ENCODE results near the gene GOSR2.
A peak's percentile ranks its signal among the peaks of the same experiment; 100 is the strongest.
"Not testable (repeated sequence)": the region's sequence is repeated elsewhere in the genome, so short reads cannot be mapped to it uniquely, and the experiment has no call there.

Gene GOSR2

DNA sequence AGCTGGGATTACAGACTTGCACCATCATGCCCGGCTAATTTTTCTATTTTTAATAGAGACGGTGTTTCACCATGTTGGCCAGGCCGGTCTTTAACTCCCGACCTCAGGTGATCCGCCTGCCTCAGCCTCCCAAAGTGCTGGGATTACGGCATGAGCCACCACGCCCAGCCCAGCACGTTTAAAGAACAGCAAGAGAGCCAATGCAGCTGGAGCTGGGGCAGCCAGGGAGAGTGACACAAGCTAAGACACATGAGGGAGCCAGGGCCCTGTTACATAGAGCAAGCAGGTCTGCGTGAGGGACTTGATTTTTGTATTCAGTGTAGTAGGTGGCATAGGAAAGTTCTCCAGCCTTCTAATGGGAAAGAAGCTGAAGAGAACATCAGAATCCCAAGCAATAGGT lies 21.7 kb upstream of the GOSR2 start:
- no peaks in the 10 kb centered on the region for H3K9me3 Mint-ChIP-seq
- no peaks in the 10 kb centered on the region for H3K36me3 Mint-ChIP-seq (ENCODE audit: low read depth)
- peaks cover 2% of the 10 kb centered on the region for H3K27me3 Mint-ChIP-seq (ENCODE audit: low read depth)
- no peak for DNase-seq (ENCODE audit: low spot score)
- H3K4me3 Mint-ChIP-seq = no peak overlapping the region
- H3K27ac Mint-ChIP-seq = no peak overlapping the region
- peaks cover 3% of the 10 kb centered on the region for H3K4me1 Mint-ChIP-seq (ENCODE audit: low read depth)

DNA sequence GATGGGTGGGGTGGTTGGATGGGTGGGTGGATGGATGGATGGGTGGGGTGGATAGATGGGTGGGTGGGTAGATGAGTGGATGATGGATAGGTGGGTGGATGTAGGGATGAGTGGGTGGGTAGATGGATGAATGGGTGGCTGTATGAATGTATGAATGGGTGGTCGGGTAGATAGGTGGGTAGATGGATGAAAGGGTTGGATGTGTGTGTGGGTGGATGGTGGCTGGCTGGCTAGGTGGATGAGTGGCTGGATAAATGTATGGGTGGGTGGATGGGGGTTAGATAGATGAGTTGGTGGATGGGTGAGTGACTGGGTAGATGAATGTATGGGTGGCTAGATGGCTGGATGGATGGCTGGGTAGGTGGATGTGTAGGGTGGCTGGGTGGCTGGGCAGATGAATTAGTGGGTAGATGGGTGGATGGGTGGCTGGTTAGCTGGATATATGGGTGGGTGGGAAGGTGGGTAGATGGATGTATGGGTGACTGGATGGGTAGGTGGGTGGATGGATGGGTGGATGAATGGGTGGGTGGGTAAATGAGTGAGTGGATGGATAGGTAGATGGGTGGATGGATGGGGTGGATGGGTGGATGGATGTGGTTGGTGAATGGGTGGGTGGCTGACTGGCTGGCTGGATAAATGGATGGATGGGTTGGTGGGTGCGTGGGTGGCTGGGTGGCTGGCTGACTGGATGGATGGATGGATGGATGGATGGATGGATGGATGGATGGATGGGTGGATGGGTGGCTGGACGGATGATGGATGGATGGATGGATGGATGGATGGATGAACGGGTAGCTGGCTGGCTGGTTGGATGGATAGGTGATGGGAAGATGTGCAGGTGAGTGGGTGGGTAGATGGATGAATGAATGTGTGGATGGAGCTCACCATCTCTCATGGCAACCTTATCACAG lies 18.9 kb upstream of the GOSR2 start:
- peaks cover 3% of the 10 kb centered on the region for H3K4me1 Mint-ChIP-seq (ENCODE audit: low read depth)
- DNase-seq (ENCODE audit: low spot score) = no peak
- H3K27ac Mint-ChIP-seq = no peak overlapping the region
- no peaks in the 10 kb centered on the region for H3K9me3 Mint-ChIP-seq
- no peaks in the 10 kb centered on the region for H3K36me3 Mint-ChIP-seq (ENCODE audit: low read depth)
- H3K4me3 Mint-ChIP-seq = no peak overlapping the region
- peaks cover 2% of the 10 kb centered on the region for H3K27me3 Mint-ChIP-seq (ENCODE audit: low read depth)

DNA sequence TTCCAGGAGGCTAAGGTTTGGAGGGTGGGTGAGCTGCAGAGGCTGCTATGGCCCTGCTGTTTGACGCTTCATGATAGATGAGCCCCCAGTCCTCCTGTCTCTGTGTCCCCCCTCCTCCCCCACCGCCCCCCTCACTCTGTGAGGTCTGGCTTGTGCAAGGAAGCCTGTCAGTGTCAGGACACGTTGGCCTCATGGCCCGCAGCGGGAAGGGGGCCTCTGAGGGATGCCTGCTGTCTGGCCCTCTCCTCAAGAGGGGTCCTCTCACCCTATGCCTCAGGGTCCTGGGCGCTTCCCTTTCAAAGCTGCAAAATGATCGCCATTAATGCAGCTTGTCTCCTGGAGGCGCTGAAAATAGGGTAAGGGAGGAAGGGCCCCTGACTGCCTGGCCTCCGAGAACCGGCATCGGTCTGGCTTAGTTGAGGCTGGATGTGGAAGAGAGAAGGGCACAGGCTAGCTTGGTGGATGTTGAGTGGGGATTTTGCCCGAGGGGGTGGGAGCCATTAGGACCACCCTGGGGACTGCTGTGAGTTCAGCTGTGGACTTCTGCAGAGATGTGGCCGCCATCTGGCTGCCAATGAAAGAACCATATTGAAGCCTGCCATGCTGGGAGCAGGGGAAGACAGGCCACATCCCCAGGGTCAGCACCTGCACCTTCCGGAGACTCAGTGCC lies 14.8 kb upstream of the GOSR2 start:
- DNase-seq (ENCODE audit: low spot score) = no peak
- H3K4me1 Mint-ChIP-seq (ENCODE audit: low read depth) = peaks cover 3% of the 10 kb centered on the region
- H3K9me3 Mint-ChIP-seq = no peaks in the 10 kb centered on the region
- no peak overlapping the region for H3K4me3 Mint-ChIP-seq
- H3K36me3 Mint-ChIP-seq (ENCODE audit: low read depth) = no peaks in the 10 kb centered on the region
- H3K27ac Mint-ChIP-seq = no peak overlapping the region
- H3K27me3 Mint-ChIP-seq (ENCODE audit: low read depth) = peaks cover 5% of the 10 kb centered on the region

DNA sequence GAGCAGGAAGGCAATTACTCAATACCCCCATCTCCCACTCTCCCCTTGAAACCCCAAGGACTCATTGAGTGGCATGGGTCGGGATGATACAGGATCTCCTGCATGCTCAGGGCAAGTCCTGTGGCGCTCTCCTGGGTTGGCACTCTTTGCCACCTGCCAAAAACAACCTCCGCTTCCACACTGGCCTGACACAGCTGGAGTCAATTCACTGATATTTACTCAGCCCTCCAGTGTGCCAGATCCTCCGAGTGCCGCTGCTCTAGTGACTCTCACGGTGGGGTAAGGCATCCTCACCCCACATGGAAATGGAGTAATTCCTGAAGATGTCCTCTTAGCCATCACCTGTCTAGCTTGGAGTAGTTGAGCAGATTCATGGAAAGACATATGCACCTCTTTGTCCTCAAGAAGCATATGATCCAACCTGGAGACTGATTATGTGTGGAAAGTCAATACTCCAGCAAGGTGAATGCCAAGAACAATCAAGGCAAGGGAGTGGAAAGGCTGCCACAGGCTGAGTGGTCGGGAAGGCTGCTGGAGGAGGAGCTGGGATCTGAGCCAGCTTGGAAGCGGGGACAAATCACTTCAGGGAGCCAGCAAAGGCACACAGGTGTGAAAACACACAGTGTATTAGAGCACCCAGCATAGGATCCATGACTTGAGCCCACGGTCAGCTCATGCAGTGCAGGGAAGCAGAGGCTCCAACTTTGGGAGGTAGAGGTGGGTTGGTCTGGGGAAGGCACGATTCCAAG lies 12.6 kb upstream of the GOSR2 start:
- no peak for DNase-seq (ENCODE audit: low spot score)
- H3K4me3 Mint-ChIP-seq = no peak overlapping the region
- H3K36me3 Mint-ChIP-seq (ENCODE audit: low read depth) = no peaks in the 10 kb centered on the region
- H3K4me1 Mint-ChIP-seq (ENCODE audit: low read depth) = peaks cover 3% of the 10 kb centered on the region
- peaks cover 5% of the 10 kb centered on the region for H3K27me3 Mint-ChIP-seq (ENCODE audit: low read depth)
- H3K9me3 Mint-ChIP-seq = no peaks in the 10 kb centered on the region
- H3K27ac Mint-ChIP-seq = no peak overlapping the region

DNA sequence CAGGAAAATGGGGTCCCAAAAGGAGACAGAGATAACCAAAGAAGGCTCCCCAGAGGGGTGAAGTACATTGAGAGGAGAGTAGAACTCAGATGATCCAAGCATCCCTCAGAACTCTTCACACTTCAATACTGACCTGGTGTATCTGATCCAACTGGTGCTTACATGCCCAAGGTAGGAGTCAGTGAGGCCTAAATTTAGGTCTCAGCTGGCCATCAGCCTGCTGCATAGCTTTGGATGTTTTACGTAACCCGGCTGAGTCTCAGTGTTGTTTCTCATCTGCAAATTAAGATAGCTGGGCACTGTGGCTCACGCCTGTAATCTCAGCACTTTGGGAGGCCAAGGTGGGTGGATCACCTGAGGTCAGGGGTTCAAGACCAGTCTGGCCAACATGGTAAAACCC lies 11.6 kb upstream of the GOSR2 start:
- DNase-seq (ENCODE audit: low spot score) = no peak
- H3K4me1 Mint-ChIP-seq (ENCODE audit: low read depth) = no peaks in the 10 kb centered on the region
- H3K4me3 Mint-ChIP-seq = no peak overlapping the region
- H3K27me3 Mint-ChIP-seq (ENCODE audit: low read depth) = peaks cover 2% of the 10 kb centered on the region
- no peak overlapping the region for H3K27ac Mint-ChIP-seq
- no peaks in the 10 kb centered on the region for H3K36me3 Mint-ChIP-seq (ENCODE audit: low read depth)
- H3K9me3 Mint-ChIP-seq = no peaks in the 10 kb centered on the region

DNA sequence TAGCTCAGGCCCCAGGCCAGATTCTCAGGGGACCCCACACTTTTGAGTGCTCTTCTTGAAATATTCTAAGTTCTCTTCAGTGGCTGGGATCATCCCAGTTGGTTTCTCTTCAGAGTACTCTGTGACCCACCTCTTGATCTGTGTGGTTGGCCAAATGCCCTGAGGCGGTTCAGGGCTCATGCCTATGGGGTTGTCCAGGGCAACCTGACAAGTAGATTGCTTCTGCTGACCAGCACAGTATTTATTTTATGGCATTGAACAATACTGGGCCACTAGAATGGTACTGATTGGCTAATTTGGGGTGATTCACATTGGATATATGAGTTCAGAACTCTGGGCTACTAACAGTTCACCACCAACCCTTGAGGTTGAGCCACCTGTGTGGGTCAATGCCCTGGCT lies 7.4 kb upstream of the GOSR2 start:
- Mint-ChIP-seq H3K9me3 (no peaks in the 10 kb centered on the region), H3K27ac (no peak overlapping the region), H3K4me1 (ENCODE audit: low read depth) (no peaks in the 10 kb centered on the region), H3K27me3 (ENCODE audit: low read depth) (no peaks in the 10 kb centered on the region), H3K4me3 (no peak overlapping the region), H3K36me3 (ENCODE audit: low read depth) (no peaks in the 10 kb centered on the region)
- DNase-seq (ENCODE audit: low spot score) = no peak

DNA sequence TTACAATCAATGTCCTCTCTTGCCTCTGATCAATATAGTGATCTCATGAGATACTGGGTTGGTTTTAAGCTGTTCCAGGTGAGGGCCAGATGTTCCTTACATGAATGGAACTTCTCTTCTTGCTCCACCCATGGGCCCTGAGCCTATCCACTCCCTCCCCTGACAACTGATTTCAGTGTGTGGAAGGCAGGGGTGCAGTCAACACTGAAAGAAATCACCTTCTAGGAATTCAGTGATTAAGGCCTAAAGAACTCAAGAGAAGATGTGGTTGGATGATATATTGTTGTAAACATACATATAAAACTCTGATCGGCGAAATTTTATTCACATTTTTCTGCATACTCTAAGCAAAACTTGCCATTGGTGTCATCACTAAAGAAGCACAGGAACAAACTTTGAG lies 6.7 kb upstream of the GOSR2 start:
- H3K27me3 Mint-ChIP-seq (ENCODE audit: low read depth) = no peaks in the 10 kb centered on the region
- no peaks in the 10 kb centered on the region for H3K36me3 Mint-ChIP-seq (ENCODE audit: low read depth)
- DNase-seq (ENCODE audit: low spot score) = no peak
- H3K27ac Mint-ChIP-seq = no peak overlapping the region
- H3K4me1 Mint-ChIP-seq (ENCODE audit: low read depth) = no peaks in the 10 kb centered on the region
- H3K4me3 Mint-ChIP-seq = no peak overlapping the region
- H3K9me3 Mint-ChIP-seq = no peaks in the 10 kb centered on the region

DNA sequence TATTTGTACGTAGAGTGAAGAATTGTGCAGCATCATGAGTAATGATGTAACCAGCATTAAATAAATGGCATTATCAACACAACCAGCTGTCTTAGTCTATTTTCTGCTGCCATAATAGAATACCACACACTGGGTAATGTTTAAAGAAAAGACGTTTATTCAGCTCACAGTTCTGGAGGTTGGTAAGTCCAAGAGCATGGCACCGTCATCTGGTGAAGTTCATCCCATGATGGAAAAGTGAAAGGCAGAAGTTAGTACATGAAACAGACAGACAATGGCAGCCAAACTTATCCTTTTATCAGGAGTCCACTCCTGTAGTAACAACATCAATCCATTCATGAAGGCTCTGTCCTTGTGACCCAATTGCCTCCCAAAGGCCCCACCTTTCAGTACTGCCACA lies 6.3 kb upstream of the GOSR2 start:
- H3K4me3 Mint-ChIP-seq = no peak overlapping the region
- H3K27ac Mint-ChIP-seq = no peak overlapping the region
- H3K36me3 Mint-ChIP-seq (ENCODE audit: low read depth) = no peaks in the 10 kb centered on the region
- DNase-seq (ENCODE audit: low spot score) = no peak
- no peaks in the 10 kb centered on the region for H3K27me3 Mint-ChIP-seq (ENCODE audit: low read depth)
- no peaks in the 10 kb centered on the region for H3K4me1 Mint-ChIP-seq (ENCODE audit: low read depth)
- no peaks in the 10 kb centered on the region for H3K9me3 Mint-ChIP-seq

DNA sequence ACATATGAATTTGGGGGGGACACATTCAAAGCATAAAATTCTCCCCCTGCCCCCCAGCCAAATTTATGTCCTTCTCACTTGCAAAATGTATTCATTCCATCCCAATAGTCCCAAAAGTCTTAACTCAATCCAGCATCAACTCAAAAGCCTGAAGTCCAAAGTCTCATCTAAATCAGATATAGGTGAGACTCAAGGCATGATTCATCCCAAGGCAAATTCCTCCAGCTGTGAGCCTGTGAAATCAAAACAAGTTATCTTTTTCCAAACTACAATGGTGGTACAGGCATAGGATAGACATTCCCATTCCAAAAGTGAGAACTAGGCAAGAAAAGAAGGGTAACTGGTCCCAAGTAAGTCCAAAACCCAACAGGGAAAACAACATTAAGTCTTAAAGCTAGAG lies 5.9 kb upstream of the GOSR2 start:
- Mint-ChIP-seq H3K4me1 (ENCODE audit: low read depth) (peaks cover 2% of the 10 kb centered on the region), H3K27ac (no peak overlapping the region), H3K9me3 (no peaks in the 10 kb centered on the region), H3K36me3 (ENCODE audit: low read depth) (no peaks in the 10 kb centered on the region), H3K4me3 (no peak overlapping the region), H3K27me3 (ENCODE audit: low read depth) (no peaks in the 10 kb centered on the region)
- DNase-seq (ENCODE audit: low spot score) = no peak

DNA sequence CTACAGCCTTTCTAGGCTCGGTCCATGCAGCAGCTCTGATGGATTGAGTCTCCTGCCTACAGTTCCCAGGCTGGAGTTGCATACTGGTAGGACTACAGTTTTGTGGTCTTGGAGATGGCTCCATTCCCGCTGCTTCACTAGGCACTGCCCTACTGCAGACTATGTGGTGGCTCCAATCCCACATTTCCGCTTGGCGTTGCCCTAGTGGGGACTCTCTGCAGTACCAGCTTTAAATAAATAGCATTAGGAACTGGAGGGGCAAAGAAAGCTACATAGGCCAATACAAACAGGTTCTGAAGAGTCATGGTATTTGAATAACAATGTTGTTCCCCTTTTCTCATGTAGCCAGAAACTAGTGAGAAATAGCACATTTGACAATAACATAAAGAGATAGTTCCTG lies 5.4 kb upstream of the GOSR2 start:
- H3K36me3 Mint-ChIP-seq (ENCODE audit: low read depth) = no peaks in the 10 kb centered on the region
- H3K4me1 Mint-ChIP-seq (ENCODE audit: low read depth) = peaks cover 4% of the 10 kb centered on the region
- no peak overlapping the region for H3K27ac Mint-ChIP-seq
- no peaks in the 10 kb centered on the region for H3K9me3 Mint-ChIP-seq
- no peak overlapping the region for H3K4me3 Mint-ChIP-seq
- no peaks in the 10 kb centered on the region for H3K27me3 Mint-ChIP-seq (ENCODE audit: low read depth)
- no peak for DNase-seq (ENCODE audit: low spot score)

DNA sequence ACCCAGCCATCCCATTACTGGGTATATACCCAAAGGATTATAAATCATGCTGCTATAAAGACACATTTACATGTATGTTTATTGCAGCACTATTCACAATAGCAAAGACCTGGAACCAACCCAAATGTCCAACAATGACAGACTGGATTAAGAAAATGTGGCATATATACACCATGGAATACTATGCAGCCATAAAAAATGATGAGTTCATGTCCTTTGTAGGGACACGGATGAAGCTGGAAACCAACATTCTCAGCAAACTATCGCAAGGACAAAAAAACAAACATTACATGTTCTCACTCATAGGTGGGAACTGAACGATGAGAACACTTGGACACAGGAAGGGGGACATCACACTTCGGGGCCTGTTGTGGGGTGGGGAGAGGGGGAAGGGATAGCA lies 998 bp upstream of the GOSR2 start:
- H3K9me3 Mint-ChIP-seq; H3K27ac Mint-ChIP-seq; H3K27me3 Mint-ChIP-seq (ENCODE audit: low read depth); H3K36me3 Mint-ChIP-seq (ENCODE audit: low read depth); DNase-seq (ENCODE audit: low spot score): not testable (repeated sequence)
- H3K4me3 Mint-ChIP-seq = peak overlapping the region; percentile 81
- H3K4me1 Mint-ChIP-seq (ENCODE audit: low read depth) = peaks cover 31% of the 10 kb centered on the region

DNA sequence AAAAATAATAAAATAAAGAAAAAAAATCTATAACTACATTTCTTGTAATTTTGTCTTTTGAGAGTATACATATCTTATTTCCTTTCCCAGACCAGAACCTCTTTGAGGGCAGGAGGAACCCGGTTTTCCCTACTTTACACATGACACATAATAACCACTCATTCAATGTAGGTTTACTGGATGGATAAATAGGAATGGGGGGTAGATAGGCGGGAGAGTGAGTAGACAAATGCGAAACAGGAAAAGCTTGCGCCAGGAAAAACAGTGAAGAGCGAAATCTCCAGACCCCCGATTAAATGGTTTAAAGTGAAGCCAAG lies 515 bp upstream of the GOSR2 start:
- Mint-ChIP-seq H3K36me3 (ENCODE audit: low read depth) (peaks cover 10% of the 10 kb centered on the region), H3K27me3 (ENCODE audit: low read depth) (no peaks in the 10 kb centered on the region), H3K4me1 (ENCODE audit: low read depth) (peaks cover 35% of the 10 kb centered on the region), H3K4me3 (peak overlapping the region; percentile 90), H3K27ac (peak overlapping the region; percentile 100), H3K9me3 (no peaks in the 10 kb centered on the region)
- DNase-seq (ENCODE audit: low spot score) = no peak

DNA sequence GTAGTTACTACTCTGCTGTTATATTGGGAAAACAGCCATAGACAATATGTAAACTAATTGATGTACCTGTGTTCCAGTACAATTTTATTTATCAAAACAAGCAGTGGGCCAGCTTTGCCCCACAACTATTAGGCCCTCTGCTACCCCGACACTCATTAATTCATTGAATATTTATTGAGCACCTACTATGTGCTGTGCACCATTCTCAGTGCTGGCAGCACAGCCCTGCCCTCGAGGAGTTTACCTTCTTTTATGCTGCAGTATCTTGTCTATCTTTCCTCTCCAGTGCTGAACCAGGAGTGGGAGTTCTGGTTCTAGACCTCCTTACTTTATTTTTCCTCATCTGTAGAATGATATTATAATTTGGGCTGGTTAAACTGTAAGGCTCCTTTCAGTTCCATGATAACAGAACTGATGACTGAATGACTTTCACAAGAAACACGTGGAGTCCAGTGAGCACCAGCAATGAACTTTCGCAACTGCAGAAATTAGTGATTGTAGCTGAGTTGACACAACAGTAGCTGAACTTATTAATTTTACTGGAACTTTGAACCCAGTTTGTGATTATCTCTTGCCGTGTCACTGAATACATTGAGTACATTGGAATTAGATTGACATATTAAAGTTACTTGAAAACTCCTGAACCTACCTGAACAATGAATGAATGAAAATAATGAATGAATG lies 2.4 kb downstream of the GOSR2 start:
- no peaks in the 10 kb centered on the region for H3K27me3 Mint-ChIP-seq (ENCODE audit: low read depth)
- no peak overlapping the region for H3K4me3 Mint-ChIP-seq
- H3K27ac Mint-ChIP-seq = no peak overlapping the region
- no peak for DNase-seq (ENCODE audit: low spot score)
- H3K4me1 Mint-ChIP-seq (ENCODE audit: low read depth) = peaks cover 45% of the 10 kb centered on the region
- H3K9me3 Mint-ChIP-seq = no peaks in the 10 kb centered on the region
- peaks cover 16% of the 10 kb centered on the region for H3K36me3 Mint-ChIP-seq (ENCODE audit: low read depth)

Data from T-helper 2 cell treated with Interferon-gamma antibody and Interleukin-4, amounts not matched to agents 5 μg/mL and 100 μg/mL, for 36 hours (primary cell).